ENCODE measurements around the gene ATP8B4.

- no peak for TF ChIP-seq CTCF (IDR thresholded peaks at IDR 0.05; ENCODE audit: borderline replicate concordance, extremely low read depth, low read length, poor library complexity, severe bottlenecking)
- no peak for TF ChIP-seq EZH2 (IDR thresholded peaks at IDR 0.05; ENCODE audit: borderline replicate concordance, low read depth, low read length, severe bottlenecking)
Observed at GRCh38 chr15:50140098-50140497, 21.1 kb upstream of the ATP8B4 start.

Measured in DND-41 (cell line).